ENCODE results near the gene NHERF1. TPM values are rescaled to one million over a fixed set of nuclear protein-coding genes. Genes with fewer than 3 reads are reported as not detected.

Gene NHERF1
- total RNA-seq, 2 experiments from 2014 or later, result 241 to 244 TPM

- POLR2A ChIA-PET, result no interaction called here
- no peak for DNase-seq
- Mint-ChIP-seq H3K36me3 (peaks cover 7% of the 10 kb centered on the region), H3K27me3 (no peaks in the 10 kb centered on the region), H3K4me3 (no peak overlapping the region), H3K9me3 (no peaks in the 10 kb centered on the region), H3K27ac (peak overlapping the region; percentile 4), H3K4me1 (peaks cover 21% of the 10 kb centered on the region)
- ATAC-seq (ENCODE audit: low read depth), result no peak
Observed at GRCh38 chr17:74795327-74796020, 47.0 kb downstream of the NHERF1 start.

GRCh38 chr17:74796211-74796610 lies 47.8 kb downstream of the NHERF1 start:
- H3K9me3 Mint-ChIP-seq, result no peaks in the 10 kb centered on the region
- DNase-seq, result no peak
- peaks cover 14% of the 10 kb centered on the region for H3K4me1 Mint-ChIP-seq
- H3K27ac Mint-ChIP-seq, result peak overlapping the region; percentile 4
- H3K4me3 Mint-ChIP-seq, result no peak overlapping the region
- ATAC-seq (ENCODE audit: low read depth), result no peak
- no peaks in the 10 kb centered on the region for H3K27me3 Mint-ChIP-seq
- H3K36me3 Mint-ChIP-seq, result peaks cover 7% of the 10 kb centered on the region
- POLR2A ChIA-PET, result no interaction called here

GRCh38 chr17:74796866-74797265 lies 48.4 kb downstream of the NHERF1 start:
- Mint-ChIP-seq H3K4me1 (peaks cover 10% of the 10 kb centered on the region), H3K27ac (no peak overlapping the region), H3K4me3 (no peak overlapping the region), H3K9me3 (no peaks in the 10 kb centered on the region), H3K27me3 (no peaks in the 10 kb centered on the region), H3K36me3 (peaks cover 4% of the 10 kb centered on the region)
- DNase-seq, result no peak
- POLR2A ChIA-PET, result no interaction called here
- no peak for ATAC-seq (ENCODE audit: low read depth)

- Mint-ChIP-seq H3K4me3 (no peak overlapping the region), H3K27me3 (no peaks in the 10 kb centered on the region), H3K27ac (no peak overlapping the region), H3K36me3 (peaks cover 6% of the 10 kb centered on the region), H3K4me1 (peaks cover 10% of the 10 kb centered on the region), H3K9me3 (no peaks in the 10 kb centered on the region)
- DNase-seq (no peak), ATAC-seq (ENCODE audit: low read depth) (no peak)
- POLR2A ChIA-PET, result no interaction called here
Observed at GRCh38 chr17:74797824-74798223, 49.4 kb downstream of the NHERF1 start.

GRCh38 chr17:74798239-74798707 lies 49.8 kb downstream of the NHERF1 start:
- H3K4me1 Mint-ChIP-seq, result peaks cover 10% of the 10 kb centered on the region
- ATAC-seq (ENCODE audit: low read depth) (no peak), DNase-seq (no peak)
- H3K36me3 Mint-ChIP-seq, result peaks cover 6% of the 10 kb centered on the region
- POLR2A ChIA-PET, result no interaction called here
- no peaks in the 10 kb centered on the region for H3K27me3 Mint-ChIP-seq
- H3K27ac Mint-ChIP-seq, result no peak overlapping the region
- no peaks in the 10 kb centered on the region for H3K9me3 Mint-ChIP-seq
- H3K4me3 Mint-ChIP-seq, result no peak overlapping the region

GRCh38 chr17:74799097-74799496 lies 50.7 kb downstream of the NHERF1 start:
- POLR2A ChIA-PET, result no interaction called here
- ATAC-seq (ENCODE audit: low read depth) (no peak), DNase-seq (no peak)
- H3K9me3 Mint-ChIP-seq, result no peaks in the 10 kb centered on the region
- H3K4me1 Mint-ChIP-seq, result peaks cover 10% of the 10 kb centered on the region
- H3K27me3 Mint-ChIP-seq, result no peaks in the 10 kb centered on the region
- H3K36me3 Mint-ChIP-seq, result peaks cover 6% of the 10 kb centered on the region
- H3K27ac Mint-ChIP-seq, result no peak overlapping the region
- no peak overlapping the region for H3K4me3 Mint-ChIP-seq

- Mint-ChIP-seq H3K4me1 (peaks cover 10% of the 10 kb centered on the region), H3K27ac (no peak overlapping the region), H3K27me3 (no peaks in the 10 kb centered on the region), H3K4me3 (no peak overlapping the region), H3K36me3 (peaks cover 6% of the 10 kb centered on the region), H3K9me3 (no peaks in the 10 kb centered on the region)
- no peak for DNase-seq
- ATAC-seq (ENCODE audit: low read depth), result no peak
- POLR2A ChIA-PET, result no interaction called here
Observed at GRCh38 chr17:74800531-74800930, 52.1 kb downstream of the NHERF1 start.

GRCh38 chr17:74801896-74802295 lies 53.5 kb downstream of the NHERF1 start:
- POLR2A ChIA-PET, result no interaction called here
- peaks cover 8% of the 10 kb centered on the region for H3K4me1 Mint-ChIP-seq
- no peak for DNase-seq
- H3K4me3 Mint-ChIP-seq, result no peak overlapping the region
- ATAC-seq (ENCODE audit: low read depth), result no peak
- H3K27me3 Mint-ChIP-seq, result no peaks in the 10 kb centered on the region
- no peak overlapping the region for H3K27ac Mint-ChIP-seq
- peaks cover 4% of the 10 kb centered on the region for H3K36me3 Mint-ChIP-seq
- no peaks in the 10 kb centered on the region for H3K9me3 Mint-ChIP-seq

- no peak for ATAC-seq (ENCODE audit: low read depth)
- no peak for DNase-seq
- Mint-ChIP-seq H3K27me3 (no peaks in the 10 kb centered on the region), H3K4me1 (no peaks in the 10 kb centered on the region), H3K9me3 (no peaks in the 10 kb centered on the region), H3K36me3 (peaks cover 4% of the 10 kb centered on the region), H3K4me3 (no peak overlapping the region), H3K27ac (no peak overlapping the region)
- POLR2A ChIA-PET, result no interaction called here
Observed at GRCh38 chr17:74803388-74803930, 55.0 kb downstream of the NHERF1 start.

GRCh38 chr17:74803971-74804370 lies 55.5 kb downstream of the NHERF1 start:
- POLR2A ChIA-PET, result no interaction called here
- H3K4me1 Mint-ChIP-seq, result no peaks in the 10 kb centered on the region
- H3K27me3 Mint-ChIP-seq, result no peaks in the 10 kb centered on the region
- ATAC-seq (ENCODE audit: low read depth) (no peak), DNase-seq (no peak)
- no peaks in the 10 kb centered on the region for H3K9me3 Mint-ChIP-seq
- peaks cover 4% of the 10 kb centered on the region for H3K36me3 Mint-ChIP-seq
- no peak overlapping the region for H3K4me3 Mint-ChIP-seq
- no peak overlapping the region for H3K27ac Mint-ChIP-seq

GRCh38 chr17:74804683-74805082 lies 56.3 kb downstream of the NHERF1 start:
- H3K4me3 Mint-ChIP-seq, result no peak overlapping the region
- no peaks in the 10 kb centered on the region for H3K27me3 Mint-ChIP-seq
- ATAC-seq (ENCODE audit: low read depth) (no peak), DNase-seq (no peak)
- no peaks in the 10 kb centered on the region for H3K4me1 Mint-ChIP-seq
- H3K36me3 Mint-ChIP-seq, result peaks cover 3% of the 10 kb centered on the region
- POLR2A ChIA-PET, result no interaction called here
- no peak overlapping the region for H3K27ac Mint-ChIP-seq
- no peaks in the 10 kb centered on the region for H3K9me3 Mint-ChIP-seq

- Mint-ChIP-seq H3K4me1 (no peaks in the 10 kb centered on the region), H3K27ac (no peak overlapping the region), H3K27me3 (no peaks in the 10 kb centered on the region), H3K4me3 (no peak overlapping the region), H3K36me3 (peaks cover 3% of the 10 kb centered on the region), H3K9me3 (no peaks in the 10 kb centered on the region)
- POLR2A ChIA-PET, result no interaction called here
- no peak for ATAC-seq (ENCODE audit: low read depth)
- no peak for DNase-seq
Observed at GRCh38 chr17:74805591-74805991, 57.2 kb downstream of the NHERF1 start.

- POLR2A ChIA-PET, result no interaction called here
- Mint-ChIP-seq H3K36me3 (peaks cover 3% of the 10 kb centered on the region), H3K4me1 (no peaks in the 10 kb centered on the region), H3K4me3 (no peak overlapping the region), H3K27me3 (no peaks in the 10 kb centered on the region), H3K27ac (no peak overlapping the region), H3K9me3 (no peaks in the 10 kb centered on the region)
- ATAC-seq (ENCODE audit: low read depth) (no peak), DNase-seq (no peak)
Observed at GRCh38 chr17:74806334-74806733, 57.9 kb downstream of the NHERF1 start.

GRCh38 chr17:74807441-74807840 lies 59.0 kb downstream of the NHERF1 start:
- no peak for DNase-seq
- no peaks in the 10 kb centered on the region for H3K27me3 Mint-ChIP-seq
- no peaks in the 10 kb centered on the region for H3K4me1 Mint-ChIP-seq
- ATAC-seq (ENCODE audit: low read depth), result no peak
- POLR2A ChIA-PET, result no interaction called here
- H3K36me3 Mint-ChIP-seq, result peaks cover 1% of the 10 kb centered on the region
- H3K4me3 Mint-ChIP-seq, result no peak overlapping the region
- H3K9me3 Mint-ChIP-seq, result no peaks in the 10 kb centered on the region
- no peak overlapping the region for H3K27ac Mint-ChIP-seq
